ENCODE measurements around the gene DCAF11.

The DCAF11 gene

GRCh38 chr14:24079491-24080141 lies 35.0 kb upstream of the DCAF11 start:
- no peak for DNase-seq (ENCODE audit: low spot score)

- no peak for DNase-seq (ENCODE audit: low spot score)
Measured at GRCh38 chr14:24080142-24080530, 34.4 kb upstream of the DCAF11 start.

- peak; percentile 46 for DNase-seq (ENCODE audit: low spot score)
Measured at GRCh38 chr14:24080888-24081738, 33.5 kb upstream of the DCAF11 start.

- DNase-seq (ENCODE audit: low spot score) = no peak
Measured at GRCh38 chr14:24081739-24082211, 32.8 kb upstream of the DCAF11 start.

GRCh38 chr14:24082411-24083080 lies 32.0 kb upstream of the DCAF11 start:
- no peak for DNase-seq (ENCODE audit: low spot score)

- DNase-seq (ENCODE audit: low spot score) = no peak
Measured at GRCh38 chr14:24083462-24083861, 31.1 kb upstream of the DCAF11 start.

- DNase-seq (ENCODE audit: low spot score) = no peak
Measured at GRCh38 chr14:24084440-24084839, 30.1 kb upstream of the DCAF11 start.

- no peak for DNase-seq (ENCODE audit: low spot score)
Measured at GRCh38 chr14:24085215-24085614, 29.4 kb upstream of the DCAF11 start.

GRCh38 chr14:24086193-24086955 lies 28.2 kb upstream of the DCAF11 start:
- no peak for DNase-seq (ENCODE audit: low spot score)

- DNase-seq (ENCODE audit: low spot score) = no peak
Measured at GRCh38 chr14:24087004-24087403, 27.6 kb upstream of the DCAF11 start.

- DNase-seq (ENCODE audit: low spot score) = no peak
Measured at GRCh38 chr14:24088095-24088494, 26.5 kb upstream of the DCAF11 start.

GRCh38 chr14:24089890-24090289 lies 24.7 kb upstream of the DCAF11 start:
- no peak for DNase-seq (ENCODE audit: low spot score)

- no peak for DNase-seq (ENCODE audit: low spot score)
Measured at GRCh38 chr14:24092110-24092504, 22.5 kb upstream of the DCAF11 start.

GRCh38 chr14:24092505-24093206 lies 21.9 kb upstream of the DCAF11 start:
- DNase-seq (ENCODE audit: low spot score) = no peak

GRCh38 chr14:24093207-24093900 lies 21.2 kb upstream of the DCAF11 start:
- no peak for DNase-seq (ENCODE audit: low spot score)

GRCh38 chr14:24093901-24094840 lies 20.4 kb upstream of the DCAF11 start, which contains the start of gene PCK2:
Gene PCK2, plus strand, starts transcription at chr14:24094311. Its CDS starts 95 bp downstream, at chr14:24094406.
- peak; percentile 68 for DNase-seq (ENCODE audit: low spot score)

GRCh38 chr14:24094841-24095270 lies 19.7 kb upstream of the DCAF11 start:
- no peak for DNase-seq (ENCODE audit: low spot score)

- DNase-seq (ENCODE audit: low spot score) = no peak
Measured at GRCh38 chr14:24095271-24096068, 19.1 kb upstream of the DCAF11 start.
